Activated T-cell treated with anti-CD3 and anti-CD28 coated beads, Interleukin-2, amount 50 U/mL, for 4 hours (primary cell): ENCODE results near the gene LSP1. TPM values are rescaled to one million over a fixed set of nuclear protein-coding genes. Genes with fewer than 3 reads are reported as not detected.

ENCODE experiments used
- ATAC-seq, 2 donors: fragments of 200-7000 bp; cut with Tn5 transposase; one replicate each; pipeline ENCODE4 v1.10.0; 2021
- DNase-seq: peaks from one replicate; pipeline ENCODE4 v3.0.0-alpha.2; 2020
- H3K27me3 Mint-ChIP-seq: one replicate; pipeline ENCODE4 v1.8.0; 2021; ENCODE audit warnings: low read depth, mixed read lengths
- H3K36me3 Mint-ChIP-seq: one replicate; pipeline ENCODE4 v1.8.0; 2022; ENCODE audit warnings: mixed read lengths; ENCODE audit not compliant: insufficient read depth
- H3K4me1 Mint-ChIP-seq: one replicate; pipeline ENCODE4 v1.8.0; 2021; ENCODE audit warnings: low read depth, mixed read lengths
- H3K4me3 Mint-ChIP-seq: one replicate; pipeline ENCODE4 v1.8.0; 2021; ENCODE audit warnings: mild to moderate bottlenecking, moderate library complexity, mixed read lengths
- H3K9me3 Mint-ChIP-seq: one replicate; pipeline ENCODE4 v1.8.0; 2021; ENCODE audit warnings: mixed read lengths
- total RNA-seq, 3 donors: library from RNA; stranded (reverse); gene quantifications; one replicate each; pipeline ENCODE4 v1.2.1, GENCODE V29; 2021

LSP1 gene
- total RNA-seq, 3 donors from 2014 or later: 34.6 to 71.7 (median 60.6) TPM

DNA sequence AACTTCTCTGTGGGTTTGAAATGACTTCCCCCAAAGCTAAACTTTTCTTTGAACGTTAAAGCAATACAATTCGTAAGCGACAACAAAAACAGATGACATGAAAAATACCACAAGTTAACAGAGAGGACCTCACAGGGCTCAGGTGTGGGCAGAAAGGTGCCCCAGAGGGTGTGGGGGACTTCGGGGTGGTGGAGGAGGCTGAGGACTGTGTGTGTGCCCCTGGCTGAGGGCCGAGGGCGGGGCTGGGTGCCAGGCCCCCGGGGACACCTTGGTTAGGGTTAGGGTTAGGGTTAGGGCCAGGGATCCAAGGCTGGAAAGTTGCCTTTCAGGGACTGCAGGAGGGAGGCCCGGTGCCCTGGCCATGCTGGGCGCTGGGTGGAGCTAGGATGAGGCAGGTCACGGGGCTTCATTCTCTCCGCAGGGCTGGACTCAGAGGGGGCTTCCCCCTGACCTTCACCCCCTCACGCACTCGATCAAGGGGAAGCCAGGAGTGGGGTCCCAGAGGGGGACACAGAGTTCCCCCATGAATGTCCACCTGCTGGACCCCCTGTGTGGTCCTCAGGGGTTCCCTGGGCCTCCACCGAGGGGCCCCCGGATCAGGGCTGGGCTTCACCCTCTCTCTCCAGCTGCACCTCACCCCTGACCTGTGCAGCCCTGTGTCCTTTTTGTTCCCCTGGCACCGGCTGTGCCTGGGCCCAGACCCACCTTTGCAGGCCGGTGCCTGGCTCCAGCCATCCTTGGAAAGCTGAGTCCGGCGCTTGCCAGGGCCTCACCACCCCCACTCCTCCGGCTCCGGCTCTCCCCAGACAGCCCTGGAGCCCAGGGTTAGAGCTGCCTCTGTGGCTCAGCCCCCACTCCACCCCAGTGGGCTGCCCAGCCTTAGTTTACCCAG is 7.1 kb upstream of the LSP1 start:
- DNase-seq: no peak
- Mint-ChIP-seq H3K4me1 (peaks cover 73% of the 10 kb centered on the region), H3K9me3 (no peaks in the 10 kb centered on the region), H3K4me3 (peak overlapping the region; percentile 76), H3K27me3 (no peaks in the 10 kb centered on the region), H3K36me3 (no peaks in the 10 kb centered on the region)
- ATAC-seq: peak; percentile 36 to 55

- H3K9me3 Mint-ChIP-seq: no peaks in the 10 kb centered on the region
- no peak for ATAC-seq
- H3K4me1 Mint-ChIP-seq: peaks cover 78% of the 10 kb centered on the region
- no peaks in the 10 kb centered on the region for H3K27me3 Mint-ChIP-seq
- H3K4me3 Mint-ChIP-seq: no peak overlapping the region
- H3K36me3 Mint-ChIP-seq: no peaks in the 10 kb centered on the region
- no peak for DNase-seq
These were observed 6.4 kb upstream of the LSP1 start for GRCh38 chr11:1846453-1846932.

DNA sequence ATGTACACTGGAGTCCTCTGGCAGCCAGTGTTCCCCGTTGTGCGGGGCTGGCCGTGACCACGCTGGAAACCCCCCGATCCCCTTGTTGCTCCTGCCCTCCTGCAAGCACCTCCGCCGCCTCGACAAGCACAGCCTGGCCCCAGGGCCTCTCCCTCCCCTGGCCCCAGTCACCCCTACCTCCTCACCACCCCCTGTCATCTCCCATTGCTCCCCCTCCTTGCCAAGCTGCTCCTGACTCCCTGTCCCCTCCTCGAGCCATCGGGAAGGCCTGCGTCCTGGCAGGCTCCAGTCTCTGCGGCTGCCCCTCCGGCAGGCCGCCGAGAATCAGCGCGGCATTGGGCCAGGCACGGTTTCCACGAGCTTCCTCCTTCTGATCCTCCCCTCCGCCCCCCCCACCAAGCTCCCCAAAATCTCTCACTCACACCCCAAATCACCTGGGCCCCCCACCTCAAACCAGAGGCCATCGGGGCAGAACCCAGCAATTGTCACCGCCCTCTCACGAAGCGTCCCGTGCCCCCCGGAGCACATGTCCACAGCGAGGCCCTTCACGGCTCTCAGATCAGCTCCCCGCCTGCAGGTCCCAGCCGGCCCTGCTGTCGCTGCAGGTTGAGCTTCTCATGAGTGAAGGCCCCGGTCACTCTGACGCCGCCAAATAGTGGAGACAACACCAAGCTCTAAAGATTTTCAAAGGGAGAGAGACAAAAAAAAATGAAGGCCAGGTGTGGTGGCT is 5.7 kb upstream of the LSP1 start:
- ATAC-seq (no peak), DNase-seq (no peak)
- H3K4me3 Mint-ChIP-seq: no peak overlapping the region
- no peaks in the 10 kb centered on the region for H3K27me3 Mint-ChIP-seq
- no peaks in the 10 kb centered on the region for H3K9me3 Mint-ChIP-seq
- H3K4me1 Mint-ChIP-seq: peaks cover 83% of the 10 kb centered on the region
- H3K36me3 Mint-ChIP-seq: no peaks in the 10 kb centered on the region

- Mint-ChIP-seq H3K27me3 (no peaks in the 10 kb centered on the region), H3K9me3 (no peaks in the 10 kb centered on the region), H3K4me1 (peaks cover 90% of the 10 kb centered on the region), H3K4me3 (no peak overlapping the region), H3K36me3 (no peaks in the 10 kb centered on the region)
- DNase-seq (no peak), ATAC-seq (no peak)
These were observed 4.8 kb upstream of the LSP1 start for GRCh38 chr11:1847926-1848639.

- Mint-ChIP-seq H3K4me1 (peaks cover 88% of the 10 kb centered on the region), H3K4me3 (no peak overlapping the region), H3K27me3 (no peaks in the 10 kb centered on the region), H3K36me3 (no peaks in the 10 kb centered on the region), H3K9me3 (no peaks in the 10 kb centered on the region)
- no peak for ATAC-seq
- DNase-seq: no peak
These were observed 4.0 kb upstream of the LSP1 start for GRCh38 chr11:1848640-1849430.

- Mint-ChIP-seq H3K36me3 (no peaks in the 10 kb centered on the region), H3K27me3 (no peaks in the 10 kb centered on the region), H3K9me3 (no peaks in the 10 kb centered on the region), H3K4me3 (peak overlapping the region; percentile 95), H3K4me1 (peaks cover 87% of the 10 kb centered on the region)
- ATAC-seq (no peak), DNase-seq (no peak)
These were observed 1.3 kb upstream of the LSP1 start for GRCh38 chr11:1851468-1852180.

GRCh38 chr11:1852271-1852876 is 510 bp upstream of the LSP1 start:
- no peaks in the 10 kb centered on the region for H3K36me3 Mint-ChIP-seq
- H3K9me3 Mint-ChIP-seq: no peaks in the 10 kb centered on the region
- peaks cover 80% of the 10 kb centered on the region for H3K4me1 Mint-ChIP-seq
- DNase-seq (no peak), ATAC-seq (no peak)
- peak overlapping the region; percentile 95 for H3K4me3 Mint-ChIP-seq
- H3K27me3 Mint-ChIP-seq: no peaks in the 10 kb centered on the region

- DNase-seq (no peak), ATAC-seq (no peak)
- peaks cover 78% of the 10 kb centered on the region for H3K4me1 Mint-ChIP-seq
- H3K36me3 Mint-ChIP-seq: no peaks in the 10 kb centered on the region
- peak overlapping the region; percentile 95 for H3K4me3 Mint-ChIP-seq
- H3K27me3 Mint-ChIP-seq: no peaks in the 10 kb centered on the region
- no peaks in the 10 kb centered on the region for H3K9me3 Mint-ChIP-seq
These were observed 670 bp downstream of the LSP1 start for GRCh38 chr11:1853376-1854131.

DNA sequence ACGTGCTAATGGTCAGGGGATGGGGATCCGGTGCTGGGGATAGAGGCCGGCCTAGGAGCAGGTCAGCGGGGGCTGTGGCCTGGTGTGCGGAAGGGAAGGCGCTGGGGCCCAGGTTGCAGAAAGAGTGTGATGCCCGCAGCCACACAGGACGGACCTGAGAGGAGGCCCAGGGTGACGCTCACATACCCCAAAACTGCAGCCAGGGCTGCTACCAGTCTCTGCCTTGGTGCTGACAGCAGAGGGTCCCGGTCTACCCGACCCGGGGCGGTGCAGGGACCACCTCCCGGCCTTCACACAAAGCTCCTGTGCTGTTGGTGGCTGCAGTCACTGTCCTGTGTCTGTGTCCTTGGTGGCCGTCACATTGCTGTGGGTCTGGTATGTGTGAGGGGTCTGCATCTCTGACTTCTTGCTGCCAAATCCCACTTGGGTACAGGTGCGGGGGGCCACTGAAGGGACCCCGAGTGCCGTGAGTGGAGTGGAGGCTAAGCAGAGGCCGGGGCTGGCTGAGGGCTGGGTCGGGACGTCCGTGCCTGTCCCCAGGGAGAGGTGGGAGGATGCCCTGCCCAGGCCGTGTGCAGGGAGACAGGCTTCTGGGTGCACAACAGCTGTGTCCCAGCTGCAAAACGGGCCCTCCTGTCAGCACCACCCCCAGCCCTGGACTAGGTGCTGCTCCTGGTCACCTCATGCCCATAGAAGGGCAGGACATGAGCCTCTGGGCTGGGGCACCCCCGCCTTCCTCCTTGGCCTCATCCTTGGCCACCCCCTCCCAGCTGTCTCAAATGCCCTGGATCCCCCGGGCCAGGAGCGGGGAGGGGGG is 1.5 kb downstream of the LSP1 start:
- peaks cover 77% of the 10 kb centered on the region for H3K4me1 Mint-ChIP-seq

GRCh38 chr11:1854949-1855885 is 2.3 kb downstream of the LSP1 start:
- H3K36me3 Mint-ChIP-seq: no peaks in the 10 kb centered on the region
- no peaks in the 10 kb centered on the region for H3K27me3 Mint-ChIP-seq
- ATAC-seq: peak; percentile 51 to 62
- no peaks in the 10 kb centered on the region for H3K9me3 Mint-ChIP-seq
- peak overlapping the region; percentile 95 for H3K4me3 Mint-ChIP-seq
- peaks cover 69% of the 10 kb centered on the region for H3K4me1 Mint-ChIP-seq
- no peak for DNase-seq

More for the DNA sequence above, 1.5 kb downstream of the LSP1 start:
- DNase-seq (no peak), ATAC-seq (peak; percentile 8 to 10)
- no peaks in the 10 kb centered on the region for H3K36me3 Mint-ChIP-seq
- peak overlapping the region; percentile 95 for H3K4me3 Mint-ChIP-seq
- no peaks in the 10 kb centered on the region for H3K27me3 Mint-ChIP-seq
- no peaks in the 10 kb centered on the region for H3K9me3 Mint-ChIP-seq

GRCh38 chr11:1855886-1856265 is 3.0 kb downstream of the LSP1 start:
- H3K4me3 Mint-ChIP-seq: no peak overlapping the region
- no peak for ATAC-seq

More at GRCh38 chr11:1855886-1856265, 3.0 kb downstream of the LSP1 start:
- no peaks in the 10 kb centered on the region for H3K9me3 Mint-ChIP-seq
- no peak for DNase-seq
- H3K4me1 Mint-ChIP-seq: peaks cover 63% of the 10 kb centered on the region
- no peaks in the 10 kb centered on the region for H3K27me3 Mint-ChIP-seq
- no peaks in the 10 kb centered on the region for H3K36me3 Mint-ChIP-seq
